HUES48 (cell line): ENCODE measurements around the gene PHACTR3.

Experiments
- H3K27ac ChIP-seq: one replicate; pipeline ENCODE4 v1.7.0; 2013; ENCODE audit warnings: low read depth, low read length, inconsistent platforms
- H3K27me3 ChIP-seq: 2 replicates; pipeline ENCODE4 v1.6.1; 2013; ENCODE audit warnings: mild to moderate bottlenecking, low read length; ENCODE audit not compliant: control insufficient read depth, insufficient read depth
- H3K36me3 ChIP-seq: 2 replicates; pipeline ENCODE4 v1.6.1; 2013; ENCODE audit warnings: low read length; ENCODE audit not compliant: control insufficient read depth, insufficient read depth
- H3K4me1 ChIP-seq: 2 replicates; pipeline ENCODE4 v1.6.1; 2013; ENCODE audit warnings: mild to moderate bottlenecking, low read length; ENCODE audit not compliant: control insufficient read depth, insufficient read depth
- H3K4me3 ChIP-seq: 2 replicates; pipeline ENCODE4 v1.5.1; 2013; ENCODE audit warnings: mild to moderate bottlenecking, low read depth, low read length
- H3K9ac ChIP-seq: 2 replicates; pipeline ENCODE4 v1.6.1; 2013; ENCODE audit warnings: mild to moderate bottlenecking, low read depth, low read length, moderate library complexity
- H3K9me3 ChIP-seq: 2 replicates; pipeline ENCODE4 v1.6.1; 2013; ENCODE audit warnings: low read length; ENCODE audit not compliant: control insufficient read depth, insufficient read depth

PHACTR3 gene

GRCh38 chr20:59624401-59624800, 20.1 kb downstream of the PHACTR3 start:
- Histone ChIP-seq H3K9ac (no peak overlapping the region), H3K9me3 (peaks cover 20% of the 10 kb centered on the region), H3K4me1 (no peaks in the 10 kb centered on the region), H3K27ac (no peak overlapping the region), H3K27me3 (peaks cover 5% of the 10 kb centered on the region; the same call in 1 of the 2 replicates), H3K36me3 (no peaks in the 10 kb centered on the region), H3K4me3 (no peak overlapping the region)

- H3K36me3 ChIP-seq, result no peaks in the 10 kb centered on the region
- peaks cover 5% of the 10 kb centered on the region; the same call in 1 of the 2 replicates for H3K27me3 ChIP-seq
- no peak overlapping the region for H3K4me3 ChIP-seq
- peaks cover 23% of the 10 kb centered on the region for H3K9me3 ChIP-seq
- no peak overlapping the region for H3K9ac ChIP-seq
- H3K4me1 ChIP-seq, result no peaks in the 10 kb centered on the region
- no peak overlapping the region for H3K27ac ChIP-seq
Observed at GRCh38 chr20:59625214-59625922, 21.0 kb downstream of the PHACTR3 start.

GRCh38 chr20:59627298-59627697, 23.0 kb downstream of the PHACTR3 start:
- Histone ChIP-seq H3K9ac (no peak overlapping the region), H3K4me1 (no peaks in the 10 kb centered on the region), H3K9me3 (peaks cover 36% of the 10 kb centered on the region), H3K27ac (no peak overlapping the region), H3K36me3 (no peaks in the 10 kb centered on the region), H3K27me3 (no peaks in the 10 kb centered on the region), H3K4me3 (no peak overlapping the region)

- Histone ChIP-seq H3K9ac (no peak overlapping the region), H3K27me3 (no peaks in the 10 kb centered on the region), H3K4me1 (no peaks in the 10 kb centered on the region), H3K27ac (no peak overlapping the region), H3K9me3 (peaks cover 42% of the 10 kb centered on the region), H3K4me3 (no peak overlapping the region), H3K36me3 (no peaks in the 10 kb centered on the region)
Observed at GRCh38 chr20:59628171-59628570, 23.8 kb downstream of the PHACTR3 start.

- H3K27ac ChIP-seq, result no peak overlapping the region
- H3K27me3 ChIP-seq, result no peaks in the 10 kb centered on the region
- no peaks in the 10 kb centered on the region for H3K36me3 ChIP-seq
- H3K9me3 ChIP-seq, result peaks cover 35% of the 10 kb centered on the region
- H3K9ac ChIP-seq, result no peak overlapping the region
- no peak overlapping the region for H3K4me3 ChIP-seq
- no peaks in the 10 kb centered on the region for H3K4me1 ChIP-seq
Observed at GRCh38 chr20:59629141-59630045, 25.1 kb downstream of the PHACTR3 start.

- Histone ChIP-seq H3K4me1 (no peaks in the 10 kb centered on the region), H3K36me3 (no peaks in the 10 kb centered on the region), H3K27me3 (no peaks in the 10 kb centered on the region), H3K27ac (no peak overlapping the region), H3K9me3 (peaks cover 36% of the 10 kb centered on the region), H3K4me3 (no peak overlapping the region), H3K9ac (no peak overlapping the region)
Observed at GRCh38 chr20:59630526-59630925, 26.2 kb downstream of the PHACTR3 start.

- no peaks in the 10 kb centered on the region for H3K36me3 ChIP-seq
- no peaks in the 10 kb centered on the region for H3K27me3 ChIP-seq
- no peaks in the 10 kb centered on the region for H3K4me1 ChIP-seq
- no peak overlapping the region for H3K27ac ChIP-seq
- no peak overlapping the region for H3K4me3 ChIP-seq
- H3K9me3 ChIP-seq, result peaks cover 29% of the 10 kb centered on the region; the same call in 1 of the 2 replicates
- H3K9ac ChIP-seq, result no peak overlapping the region
Observed at GRCh38 chr20:59631751-59632540, 27.6 kb downstream of the PHACTR3 start.

- Histone ChIP-seq H3K9me3 (peaks cover 28% of the 10 kb centered on the region), H3K36me3 (no peaks in the 10 kb centered on the region), H3K4me1 (no peaks in the 10 kb centered on the region), H3K4me3 (no peak overlapping the region), H3K9ac (no peak overlapping the region), H3K27ac (no peak overlapping the region), H3K27me3 (no peaks in the 10 kb centered on the region)
Observed at GRCh38 chr20:59632541-59633113, 28.3 kb downstream of the PHACTR3 start.

GRCh38 chr20:59633656-59634251, 29.4 kb downstream of the PHACTR3 start:
- Histone ChIP-seq H3K4me3 (no peak overlapping the region), H3K9me3 (peaks cover 35% of the 10 kb centered on the region), H3K36me3 (no peaks in the 10 kb centered on the region), H3K27ac (no peak overlapping the region), H3K4me1 (no peaks in the 10 kb centered on the region), H3K27me3 (no peaks in the 10 kb centered on the region), H3K9ac (no peak overlapping the region)

GRCh38 chr20:59634435-59635005, 30.2 kb downstream of the PHACTR3 start:
- Histone ChIP-seq H3K36me3 (no peaks in the 10 kb centered on the region), H3K9me3 (peaks cover 41% of the 10 kb centered on the region), H3K27me3 (no peaks in the 10 kb centered on the region), H3K4me1 (no peaks in the 10 kb centered on the region), H3K27ac (no peak overlapping the region), H3K9ac (no peak overlapping the region), H3K4me3 (no peak overlapping the region)
